Endothelial cell of umbilical vein (primary cell): ENCODE measurements around the gene MPPE1. TPM values are rescaled to one million over a fixed set of nuclear protein-coding genes. Genes with fewer than 3 reads are reported as not detected.
"Not testable (repeated sequence)": the region's sequence is repeated elsewhere in the genome, so short reads cannot be mapped to it uniquely, and the experiment has no call there.

ENCODE experiments used
- BruUV-seq: library from RNA; stranded (reverse); fragments of 400-500 nt; replicated peaks from 2 replicates; lab custom pipeline; 2021; lab: Mats Ljungman, UMichigan
- CTCF ChIA-PET: fragments of 300-600, 350-600 bp; sonication (Branson Sonifier 250); formaldehyde crosslinking; loops from one replicate; lab custom pipeline; 2021; ENCODE audit warnings: antibody characterized with exemption, inconsistent platforms; lab: Charles Lee
- POLR2A ChIA-PET: fragments of 300-600, 350-600 bp; sonication (Branson Sonifier 250); formaldehyde crosslinking; loops from one replicate; lab custom pipeline; 2021; ENCODE audit warnings: antibody characterized with exemption, inconsistent platforms; lab: Charles Lee
- DNase-seq: peaks from one replicate; pipeline ENCODE4 v3.0.0-alpha.2; 2011; ENCODE audit warnings: low read depth, low spot score
- FAIRE-seq: peaks from 2 replicates; lab custom pipeline; 2011; peaks lifted over from hg19 to GRCh38; lab: Jason Lieb, UNC
- H2AFZ ChIP-seq: 2 replicates; pipeline ENCODE4 v1.6.0; 2012; ENCODE audit warnings: low read depth, low read length, control low read depth, inconsistent platforms
- H3K27ac ChIP-seq: 2 replicates; pipeline ENCODE4 v1.5.1; 2011; ENCODE audit warnings: low read depth, mild to moderate bottlenecking, control low read depth, low read length, moderate library complexity; ENCODE audit not compliant: insufficient read depth
- H3K27me3 ChIP-seq, 2 experiments: 2 replicates each; pipeline versions ENCODE4 v1.6.0 to v1.6.1; 2011; ENCODE audit warnings: low read length in 2 of 2, mixed read lengths in 1 of 2; ENCODE audit not compliant: control insufficient read depth in 2 of 2, insufficient read depth in 2 of 2
- H3K36me3 ChIP-seq, 2 experiments: 2 replicates in 1 of 2; 3 replicates in 1 of 2; pipeline ENCODE4 v1.5.1; 2011; ENCODE audit warnings: low read length in 2 of 2, mild to moderate bottlenecking in 1 of 2, moderate library complexity in 1 of 2; ENCODE audit not compliant: control insufficient read depth in 2 of 2, insufficient read depth in 2 of 2; ENCODE audit errors: extremely low read depth in 1 of 2
- H3K4me1 ChIP-seq: 3 replicates; pipeline ENCODE4 v1.5.1; 2011; ENCODE audit warnings: mild to moderate bottlenecking, low read length; ENCODE audit not compliant: control insufficient read depth, insufficient read depth; ENCODE audit errors: extremely low read depth
- H3K4me2 ChIP-seq: 2 replicates; pipeline ENCODE4 v1.6.1; 2011; ENCODE audit warnings: low read length, control low read depth, mixed read lengths; ENCODE audit not compliant: insufficient read depth
- H3K4me3 ChIP-seq, 3 experiments: fragments of 200-600 bp in 1 of 3; sonication (generic), shearing (Covaris generic) in 1 of 3; replicated peaks in 1 of 3; 2 replicates each; pipeline ENCODE4 v1.5.1; 2011 to 2016; ENCODE audit warnings: control low read depth in 3 of 3, low read length in 3 of 3, mild to moderate bottlenecking in 2 of 3, inconsistent platforms in 1 of 3, low read depth in 1 of 3, moderate library complexity in 1 of 3; ENCODE audit not compliant: insufficient read depth in 1 of 3
- H3K79me2 ChIP-seq: 2 replicates; pipeline ENCODE4 v1.6.0; 2012; ENCODE audit warnings: low read length, inconsistent platforms; ENCODE audit not compliant: control insufficient read depth, insufficient read depth
- H3K9ac ChIP-seq: replicated peaks from 2 replicates; pipeline ENCODE3; 2011; ENCODE audit warnings: low read length, control low read depth; ENCODE audit not compliant: insufficient read depth; ENCODE audit errors: extremely low read depth
- H3K9me1 ChIP-seq: replicated peaks from 3 replicates; pipeline ENCODE4 v1.6.0; 2011; ENCODE audit warnings: mild to moderate bottlenecking, low read length; ENCODE audit not compliant: control insufficient read depth, insufficient read depth; ENCODE audit errors: extremely low read depth
- H3K9me3 ChIP-seq: replicated peaks from 2 replicates; pipeline ENCODE4 v1.5.1; 2012; ENCODE audit warnings: low read length, inconsistent platforms; ENCODE audit not compliant: control insufficient read depth, insufficient read depth
- H4K20me1 ChIP-seq: replicated peaks from 2 replicates; pipeline ENCODE3; 2011; ENCODE audit warnings: mild to moderate bottlenecking, low read length; ENCODE audit not compliant: control insufficient read depth, insufficient read depth; ENCODE audit errors: extremely low read depth
- EZH2 ChIP-seq: IDR thresholded peaks from 2 replicates; pipeline ENCODE4 v1.6.1; 2012; ENCODE audit warnings: borderline replicate concordance, low read depth, mild to moderate bottlenecking, moderate library complexity, low read length, inconsistent platforms; ENCODE audit not compliant: severe bottlenecking
- FOS ChIP-seq: IDR thresholded peaks from 2 replicates; pipeline ENCODE4 v1.6.1; 2011; ENCODE audit warnings: mild to moderate bottlenecking, low read length, moderate library complexity, borderline replicate concordance; ENCODE audit not compliant: insufficient read depth
- GATA2 ChIP-seq: IDR thresholded peaks from 2 replicates; pipeline ENCODE4 v1.7.0; 2011; ENCODE audit warnings: low read depth, mild to moderate bottlenecking, moderate library complexity, mixed read lengths, low read length; ENCODE audit not compliant: insufficient read length, insufficient read depth
- JUN ChIP-seq: IDR thresholded peaks from 2 replicates; pipeline ENCODE4 v1.6.1; 2011; ENCODE audit warnings: borderline replicate concordance, low read depth; ENCODE audit not compliant: insufficient read length, insufficient read depth
- MYC ChIP-seq: IDR thresholded peaks from one replicate; pipeline ENCODE4 v1.6.1; 2011; ENCODE audit warnings: mild to moderate bottlenecking, low read depth, low read length
- POLR2A ChIP-seq: IDR thresholded peaks from 2 replicates; pipeline ENCODE4 v1.6.1; 2012; ENCODE audit warnings: low read depth, mild to moderate bottlenecking, control low read depth, low read length
- POLR2AphosphoS5 ChIP-seq: IDR thresholded peaks from 2 replicates; pipeline ENCODE4 v1.6.1; 2012; ENCODE audit warnings: low read depth, mild to moderate bottlenecking, control low read depth, low read length, moderate library complexity; ENCODE audit not compliant: insufficient read depth
- dilution Hi-C: fragments of 300-500 bp; cut with MboI; formaldehyde crosslinking; loops from one replicate; pipeline ENCODE4 v1.15.0; 2019; ENCODE audit warnings: low sequenced_read_pairs; ENCODE audit not compliant: extremely low pct_ligation_motif_present
- intact Hi-C: fragments of 100-400 bp; cut with micrococcal nuclease; formaldehyde crosslinking; loops from one replicate; pipeline ENCODE4 v1.10.0; 2022
- polyA plus RNA-seq, 4 experiments: library from polyadenylated mRNA; depleted of rRNA in 3 of 4; stranded (reverse) in 3 of 4; unstranded in 1 of 4; fragments of >200 nt; gene quantifications; 2 replicates each; pipeline versions ENCODE4 v1.2.1 to v1.2.3, GENCODE V29; 2011 to 2012; ENCODE audit warnings: missing spikeins in 1 of 4
- total RNA-seq: library from RNA; stranded (reverse); gene quantifications from 2 replicates; pipeline ENCODE4 v1.2.3, GENCODE V29; 2021
- TF ChIP-seq, protein P1 (sequence below), 2 donors: IDR thresholded peaks; 1 replicate in 1 of 2; 2 replicates in 1 of 2; pipeline ENCODE4 v1.5.1; 2011; ENCODE audit warnings: low read length in 2 of 2, mild to moderate bottlenecking in 2 of 2, moderate library complexity in 2 of 2, control low read depth in 1 of 2, inconsistent platforms in 1 of 2, low read depth in 1 of 2; ENCODE audit not compliant: insufficient read depth in 1 of 2; ENCODE audit errors: extremely low read depth in 1 of 2
- TF ChIP-seq, protein P2 (sequence below): IDR thresholded peaks from 2 replicates; pipeline ENCODE4 v1.6.1; 2011; ENCODE audit not compliant: insufficient read depth, insufficient read length

MPPE1 gene
- total and polyA plus RNA-seq, 2 donors (not counting 3 experiments of a cell fraction or from before 2014, with no cell fraction given) = 13.4 to 30.6 TPM

DNA sequence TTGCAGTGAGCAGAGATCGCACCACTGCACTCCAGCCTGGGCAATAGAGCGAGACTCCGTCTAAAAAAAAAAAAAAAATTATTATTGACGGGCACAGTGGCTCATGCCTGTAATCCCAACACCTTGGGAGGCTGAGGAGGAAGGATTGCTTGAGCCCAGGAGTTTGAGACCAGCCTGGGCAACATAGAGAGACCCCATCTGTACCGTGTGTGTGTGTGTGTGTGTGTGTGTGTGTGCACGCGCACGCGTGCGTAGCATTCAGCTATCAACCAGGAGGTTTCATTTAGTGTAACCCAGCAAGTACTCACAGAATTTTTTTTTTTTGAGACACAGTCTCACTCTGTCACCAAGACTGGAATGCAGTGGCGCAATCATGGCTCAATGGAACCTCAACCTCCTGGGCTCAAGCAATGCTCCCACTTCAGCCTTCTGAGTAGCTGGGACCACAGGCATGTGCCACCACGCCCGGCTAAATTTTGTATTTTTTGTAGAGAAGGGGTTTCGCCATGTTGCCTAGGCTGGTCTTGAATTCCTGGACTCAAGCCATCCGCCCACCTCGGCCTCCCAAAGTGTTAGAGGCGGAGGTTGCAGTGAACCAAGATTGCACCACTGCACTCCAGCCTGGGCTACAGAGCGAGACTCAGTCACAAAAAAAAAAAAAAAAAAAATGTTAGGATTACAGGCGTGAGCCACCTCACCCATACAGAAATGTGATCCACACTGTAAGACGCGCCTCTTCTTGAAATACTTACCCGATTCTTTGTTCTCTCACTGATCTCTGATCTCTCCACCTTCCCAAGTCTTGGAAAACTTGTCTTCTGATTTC, 37.9 kb upstream of the MPPE1 start:
- H3K9me1 ChIP-seq, DNase-seq, H3K9me3 ChIP-seq, BruUV-seq, H3K79me2 ChIP-seq, H3K4me3 ChIP-seq, H3K36me3 ChIP-seq, H3K27me3 ChIP-seq, FAIRE-seq, dilution Hi-C loops, H3K9ac ChIP-seq, H3K27ac ChIP-seq, H4K20me1 ChIP-seq: not testable (repeated sequence)
- intact Hi-C loops = loop anchor here (2.0 kb wide), 2 partner anchors 37 to 49 kb away; partner anchors contain the start of gene MPPE1
- CTCF ChIA-PET = interaction anchor here (1.3 to 6.6 kb wide), 6 partner anchors 9 to 51 kb away, joined by 4 to 55 read pairs (median 7); partner anchors contain the start of gene IMPA2
- peak overlapping the region; percentile 96 for H2AFZ ChIP-seq
- H3K4me2 ChIP-seq = peak overlapping the region; percentile 76
- H3K4me1 ChIP-seq = peaks cover 11% of the 10 kb centered on the region
- POLR2A ChIA-PET = interaction anchor here (0.5 kb wide), 1 partner anchor 42 kb away, joined by 5 read pairs; no protein-coding TSS in a partner anchor

DNA sequence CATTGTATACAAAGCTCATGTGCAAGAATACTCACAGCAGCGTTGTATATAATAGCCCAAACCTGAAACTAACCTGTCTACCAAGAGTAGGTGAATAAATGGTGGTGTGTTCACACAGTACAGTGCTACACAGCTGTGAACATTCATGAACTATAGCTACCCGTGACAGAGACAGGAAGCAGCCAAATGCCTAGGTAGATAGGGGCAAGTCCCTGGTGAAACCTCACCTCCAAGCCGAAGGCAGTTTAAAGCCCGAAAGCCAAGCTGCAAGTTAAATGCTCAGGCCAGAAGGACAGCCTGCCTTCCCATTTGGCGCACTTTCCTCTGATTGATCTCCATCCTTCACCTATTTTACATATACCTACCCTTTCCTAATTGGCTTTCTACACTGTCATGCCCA, 36.7 kb upstream of the MPPE1 start:
- no peak overlapping the region for H3K4me2 ChIP-seq
- no TSS peak for BruUV-seq
- TF ChIP-seq EZH2 (no peak), POLR2AphosphoS5 (no peak), FOS (no peak), MYC (no peak), POLR2A (no peak), GATA2 (no peak), JUN (no peak)
- TF ChIP-seq, protein P1, sequence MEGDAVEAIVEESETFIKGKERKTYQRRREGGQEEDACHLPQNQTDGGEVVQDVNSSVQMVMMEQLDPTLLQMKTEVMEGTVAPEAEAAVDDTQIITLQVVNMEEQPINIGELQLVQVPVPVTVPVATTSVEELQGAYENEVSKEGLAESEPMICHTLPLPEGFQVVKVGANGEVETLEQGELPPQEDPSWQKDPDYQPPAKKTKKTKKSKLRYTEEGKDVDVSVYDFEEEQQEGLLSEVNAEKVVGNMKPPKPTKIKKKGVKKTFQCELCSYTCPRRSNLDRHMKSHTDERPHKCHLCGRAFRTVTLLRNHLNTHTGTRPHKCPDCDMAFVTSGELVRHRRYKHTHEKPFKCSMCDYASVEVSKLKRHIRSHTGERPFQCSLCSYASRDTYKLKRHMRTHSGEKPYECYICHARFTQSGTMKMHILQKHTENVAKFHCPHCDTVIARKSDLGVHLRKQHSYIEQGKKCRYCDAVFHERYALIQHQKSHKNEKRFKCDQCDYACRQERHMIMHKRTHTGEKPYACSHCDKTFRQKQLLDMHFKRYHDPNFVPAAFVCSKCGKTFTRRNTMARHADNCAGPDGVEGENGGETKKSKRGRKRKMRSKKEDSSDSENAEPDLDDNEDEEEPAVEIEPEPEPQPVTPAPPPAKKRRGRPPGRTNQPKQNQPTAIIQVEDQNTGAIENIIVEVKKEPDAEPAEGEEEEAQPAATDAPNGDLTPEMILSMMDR (IDR thresholded peaks at IDR 0.05; ENCODE audit: extremely low read depth in 1 of 2, insufficient read depth in 1 of 2, low read depth in 1 of 2, low read length in 2 of 2) = no peak
- TF ChIP-seq, protein P2, sequence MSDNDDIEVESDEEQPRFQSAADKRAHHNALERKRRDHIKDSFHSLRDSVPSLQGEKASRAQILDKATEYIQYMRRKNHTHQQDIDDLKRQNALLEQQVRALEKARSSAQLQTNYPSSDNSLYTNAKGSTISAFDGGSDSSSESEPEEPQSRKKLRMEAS = no peak
- H3K27me3 ChIP-seq = no peaks in the 10 kb centered on the region
- ChIA-PET POLR2A (no interaction called here), CTCF (interaction anchor here (3.9 to 6.6 kb wide), 2 partner anchors 7 to 50 kb away, joined by 25 to 55 read pairs; no protein-coding TSS in a partner anchor)
- no peak overlapping the region for H3K9ac ChIP-seq
- no peaks in the 10 kb centered on the region for H3K9me3 ChIP-seq
- H3K36me3 ChIP-seq = no peaks in the 10 kb centered on the region
- H2AFZ ChIP-seq = no peak overlapping the region
- H4K20me1 ChIP-seq = no peaks in the 10 kb centered on the region
- no peaks in the 10 kb centered on the region for H3K9me1 ChIP-seq
- intact Hi-C loops (no loop called here), dilution Hi-C loops (no loop called here)
- DNase-seq (no peak), FAIRE-seq (no peak)
- H3K79me2 ChIP-seq = no peaks in the 10 kb centered on the region
- no peak overlapping the region for H3K27ac ChIP-seq
- H3K4me1 ChIP-seq = peaks cover 11% of the 10 kb centered on the region
- no peak overlapping the region for H3K4me3 ChIP-seq
